Measurements from ENCODE around the gene LETM1. TPM values are rescaled to one million over a fixed set of nuclear protein-coding genes. Genes with fewer than 3 reads are reported as not detected.
A peak's percentile ranks its signal among the peaks of the same experiment; 100 is the strongest.

LETM1 gene
- total and polyA plus RNA-seq, 2 of the 13 experiments (the other 11 are each of a cell fraction or from before 2014, with no cell fraction given), result 9.7 to 41.6 TPM

- TF ChIP-seq ZNF781 (CRISPR knock-in tag; IDR thresholded peaks at IDR 0.05; ENCODE audit: borderline replicate concordance, not compliant biosample characterization) (no peak), ZBTB38 (CRISPR knock-in tag; IDR thresholded peaks at IDR 0.05) (0 out of 2 replicates have a peak, but pooled peaks have one; percentile 10), PRMT3 (CRISPR knock-in tag; IDR thresholded peaks at IDR 0.05; ENCODE audit: borderline replicate concordance, low read depth) (no peak), REXO4 (CRISPR knock-in tag; IDR thresholded peaks at IDR 0.05; ENCODE audit: borderline replicate concordance) (no peak), ZNF687 (CRISPR knock-in tag; IDR thresholded peaks at IDR 0.05) (peak; percentile 31), BRCA1 (CRISPR knock-in tag; IDR thresholded peaks at IDR 0.05) (no peak), ZBTB42 (CRISPR knock-in tag; IDR thresholded peaks at IDR 0.05) (no peak), DMAP1 (CRISPR knock-in tag; IDR thresholded peaks at IDR 0.05) (no peak), ZXDC (CRISPR knock-in tag; IDR thresholded peaks at IDR 0.05) (no peak), TSC22D2 (CRISPR knock-in tag; IDR thresholded peaks at IDR 0.05; ENCODE audit: borderline replicate concordance) (no peak), ZNF432 (CRISPR knock-in tag; IDR thresholded peaks at IDR 0.05; ENCODE audit: borderline replicate concordance) (no peak), ARHGAP35 (CRISPR knock-in tag; IDR thresholded peaks at IDR 0.05; ENCODE audit: borderline replicate concordance) (no peak), XBP1 (CRISPR knock-in tag; IDR thresholded peaks at IDR 0.05) (no peak), HNRNPLL (IDR thresholded peaks at IDR 0.05; ENCODE audit: low read depth, low read length, poor library complexity, severe bottlenecking) (peak; percentile 50), HMGXB3 (CRISPR knock-in tag; IDR thresholded peaks at IDR 0.05; ENCODE audit: borderline replicate concordance) (no peak), ZNF839 (CRISPR knock-in tag; IDR thresholded peaks at IDR 0.05; ENCODE audit: borderline replicate concordance) (no peak), ZNF816 (CRISPR knock-in tag; IDR thresholded peaks at IDR 0.05; ENCODE audit: borderline replicate concordance) (no peak)
Observed at GRCh38 chr4:1771555-1772305, 84.2 kb downstream of the LETM1 start (continued).
